Activated naive CD4-positive, alpha-beta T cell treated with anti-CD3 and anti-CD28 coated beads for 36 hours (primary cell): ENCODE results near the gene KIAA0753. TPM values are rescaled to one million over a fixed set of nuclear protein-coding genes. Genes with fewer than 3 reads are reported as not detected.

ENCODE experiments used
- CTCF ChIA-PET: fragments of 350-600 bp; sonication (Branson Sonifier 250); formaldehyde crosslinking; loops from one replicate; lab custom pipeline; 2021; ENCODE audit warnings: antibody characterized with exemption; lab: Charles Lee
- DNase-seq: peaks from one replicate; pipeline ENCODE4 v3.0.0-alpha.2; 2020
- H3K27ac Mint-ChIP-seq: one replicate; pipeline ENCODE4 v1.8.0; 2021; ENCODE audit warnings: mild to moderate bottlenecking, mixed read lengths
- H3K27me3 Mint-ChIP-seq: one replicate; pipeline ENCODE4 v1.8.0; 2021; ENCODE audit warnings: low read depth, mixed read lengths
- H3K36me3 Mint-ChIP-seq: one replicate; pipeline ENCODE4 v1.8.0; 2021; ENCODE audit warnings: low read depth, mixed read lengths
- H3K4me1 Mint-ChIP-seq: one replicate; pipeline ENCODE4 v1.8.0; 2021; ENCODE audit warnings: low read depth, mixed read lengths
- H3K4me3 Mint-ChIP-seq: one replicate; pipeline ENCODE4 v1.8.0; 2021; ENCODE audit warnings: mild to moderate bottlenecking, moderate library complexity, mixed read lengths
- H3K9me3 Mint-ChIP-seq: one replicate; pipeline ENCODE4 v1.8.0; 2021; ENCODE audit warnings: mixed read lengths
- intact Hi-C: fragments of 100-400 bp; cut with micrococcal nuclease; formaldehyde crosslinking; loops from one replicate; pipeline ENCODE4 v1.15.1; 2023
- total RNA-seq, 2 experiments: library from RNA; stranded (reverse); gene quantifications; one replicate each; pipeline ENCODE4 v1.2.3, GENCODE V29; 2021

Gene KIAA0753
- total RNA-seq = 1 to 10 TPM; 7.7 to 8.1 TPM

GRCh38 chr17:6640536-6641246 is at the start of gene KIAA0753, which contains the start of gene TXNDC17:
KIAA0753 (minus strand) TSS chr17:6640711; CDS start chr17:6635103, 5,608 bp downstream.
TXNDC17 (plus strand) TSS chr17:6641060; CDS start chr17:6641083, 23 bp downstream.
- Mint-ChIP-seq H3K4me1 (peaks cover 51% of the 10 kb centered on the region), H3K27me3 (no peaks in the 10 kb centered on the region), H3K9me3 (no peaks in the 10 kb centered on the region), H3K36me3 (peaks cover 18% of the 10 kb centered on the region), H3K27ac (peak within 1 kb of the TSS; percentile 97), H3K4me3 (peak within 1 kb of the TSS; percentile 81)
- intact Hi-C loops = loop anchor here (1.0 to 5.0 kb wide), 5 partner anchors 11 to 1154 kb away; partner anchors contain the start of genes C17orf100, DERL2, MED31 and MIS12
- peak; percentile 93 for DNase-seq
- CTCF ChIA-PET = no interaction called here

- Mint-ChIP-seq H3K4me1 (no peaks in the 10 kb centered on the region), H3K9me3 (no peaks in the 10 kb centered on the region), H3K27me3 (peaks cover 19% of the 10 kb centered on the region), H3K4me3 (no peak overlapping the region), H3K27ac (no peak overlapping the region), H3K36me3 (no peaks in the 10 kb centered on the region)
- intact Hi-C loops = no loop called here
- no peak for DNase-seq
- CTCF ChIA-PET = no interaction called here
These were observed 48.4 kb upstream of the KIAA0753 start for GRCh38 chr17:6688944-6689343.

- no peaks in the 10 kb centered on the region for H3K36me3 Mint-ChIP-seq
- H3K27ac Mint-ChIP-seq = no peak overlapping the region
- no peaks in the 10 kb centered on the region for H3K4me1 Mint-ChIP-seq
- DNase-seq = no peak
- CTCF ChIA-PET = interaction anchor here (0.7 kb wide), 1 partner anchor 708 kb away, joined by 3 read pairs; no protein-coding TSS in a partner anchor
- H3K9me3 Mint-ChIP-seq = no peaks in the 10 kb centered on the region
- H3K4me3 Mint-ChIP-seq = no peak overlapping the region
- intact Hi-C loops = no loop called here
- peaks cover 28% of the 10 kb centered on the region for H3K27me3 Mint-ChIP-seq
These were observed 45.5 kb upstream of the KIAA0753 start for GRCh38 chr17:6686026-6686425.

- H3K27me3 Mint-ChIP-seq = peaks cover 29% of the 10 kb centered on the region
- CTCF ChIA-PET = no interaction called here
- H3K4me1 Mint-ChIP-seq = no peaks in the 10 kb centered on the region
- no peak overlapping the region for H3K4me3 Mint-ChIP-seq
- H3K9me3 Mint-ChIP-seq = no peaks in the 10 kb centered on the region
- no peaks in the 10 kb centered on the region for H3K36me3 Mint-ChIP-seq
- intact Hi-C loops = no loop called here
- H3K27ac Mint-ChIP-seq = no peak overlapping the region
- no peak for DNase-seq
These were observed 44.6 kb upstream of the KIAA0753 start for GRCh38 chr17:6684881-6685767.

GRCh38 chr17:6684460-6684783 is 43.9 kb upstream of the KIAA0753 start:
- H3K27me3 Mint-ChIP-seq = peaks cover 28% of the 10 kb centered on the region
- no peaks in the 10 kb centered on the region for H3K36me3 Mint-ChIP-seq
- CTCF ChIA-PET = no interaction called here
- H3K4me1 Mint-ChIP-seq = no peaks in the 10 kb centered on the region
- no peaks in the 10 kb centered on the region for H3K9me3 Mint-ChIP-seq
- H3K27ac Mint-ChIP-seq = no peak overlapping the region
- no peak overlapping the region for H3K4me3 Mint-ChIP-seq
- DNase-seq = no peak
- intact Hi-C loops = no loop called here

GRCh38 chr17:6683730-6684459 is 43.4 kb upstream of the KIAA0753 start:
- peaks cover 28% of the 10 kb centered on the region for H3K27me3 Mint-ChIP-seq
- H3K36me3 Mint-ChIP-seq = no peaks in the 10 kb centered on the region
- H3K4me3 Mint-ChIP-seq = no peak overlapping the region
- H3K9me3 Mint-ChIP-seq = no peaks in the 10 kb centered on the region
- intact Hi-C loops = no loop called here
- H3K27ac Mint-ChIP-seq = no peak overlapping the region
- no peaks in the 10 kb centered on the region for H3K4me1 Mint-ChIP-seq
- CTCF ChIA-PET = no interaction called here
- DNase-seq = no peak

GRCh38 chr17:6683081-6683684 is 42.7 kb upstream of the KIAA0753 start:
- H3K4me1 Mint-ChIP-seq = no peaks in the 10 kb centered on the region
- no peaks in the 10 kb centered on the region for H3K36me3 Mint-ChIP-seq
- no peaks in the 10 kb centered on the region for H3K9me3 Mint-ChIP-seq
- no peak overlapping the region for H3K4me3 Mint-ChIP-seq
- intact Hi-C loops = no loop called here
- H3K27me3 Mint-ChIP-seq = peaks cover 34% of the 10 kb centered on the region
- DNase-seq = no peak
- CTCF ChIA-PET = no interaction called here
- H3K27ac Mint-ChIP-seq = no peak overlapping the region

GRCh38 chr17:6682339-6682738 is 41.8 kb upstream of the KIAA0753 start:
- CTCF ChIA-PET = no interaction called here
- H3K27ac Mint-ChIP-seq = no peak overlapping the region
- H3K36me3 Mint-ChIP-seq = no peaks in the 10 kb centered on the region
- DNase-seq = no peak
- H3K4me1 Mint-ChIP-seq = peaks cover 4% of the 10 kb centered on the region
- intact Hi-C loops = no loop called here
- no peak overlapping the region for H3K4me3 Mint-ChIP-seq
- H3K9me3 Mint-ChIP-seq = no peaks in the 10 kb centered on the region
- H3K27me3 Mint-ChIP-seq = peaks cover 34% of the 10 kb centered on the region

GRCh38 chr17:6681671-6682070 is 41.2 kb upstream of the KIAA0753 start:
- Mint-ChIP-seq H3K4me3 (no peak overlapping the region), H3K27me3 (peaks cover 34% of the 10 kb centered on the region), H3K27ac (no peak overlapping the region), H3K36me3 (no peaks in the 10 kb centered on the region), H3K9me3 (no peaks in the 10 kb centered on the region), H3K4me1 (peaks cover 4% of the 10 kb centered on the region)
- CTCF ChIA-PET = no interaction called here
- intact Hi-C loops = no loop called here
- DNase-seq = no peak

GRCh38 chr17:6681176-6681575 is 40.7 kb upstream of the KIAA0753 start:
- Mint-ChIP-seq H3K27ac (no peak overlapping the region), H3K4me3 (no peak overlapping the region), H3K27me3 (peaks cover 32% of the 10 kb centered on the region), H3K4me1 (peaks cover 4% of the 10 kb centered on the region), H3K9me3 (no peaks in the 10 kb centered on the region), H3K36me3 (no peaks in the 10 kb centered on the region)
- no peak for DNase-seq
- intact Hi-C loops = no loop called here
- CTCF ChIA-PET = no interaction called here

GRCh38 chr17:6679241-6679640 is 38.7 kb upstream of the KIAA0753 start:
- H3K4me3 Mint-ChIP-seq = no peak overlapping the region
- no peak for DNase-seq
- H3K4me1 Mint-ChIP-seq = peaks cover 4% of the 10 kb centered on the region
- CTCF ChIA-PET = no interaction called here
- H3K27ac Mint-ChIP-seq = no peak overlapping the region
- no peaks in the 10 kb centered on the region for H3K9me3 Mint-ChIP-seq
- H3K27me3 Mint-ChIP-seq = peaks cover 28% of the 10 kb centered on the region
- no peaks in the 10 kb centered on the region for H3K36me3 Mint-ChIP-seq
- intact Hi-C loops = no loop called here

GRCh38 chr17:6677946-6678345 is 37.4 kb upstream of the KIAA0753 start:
- CTCF ChIA-PET = no interaction called here
- peaks cover 4% of the 10 kb centered on the region for H3K4me1 Mint-ChIP-seq
- peaks cover 24% of the 10 kb centered on the region for H3K27me3 Mint-ChIP-seq
- H3K9me3 Mint-ChIP-seq = no peaks in the 10 kb centered on the region
- no peaks in the 10 kb centered on the region for H3K36me3 Mint-ChIP-seq
- intact Hi-C loops = no loop called here
- DNase-seq = no peak
- H3K27ac Mint-ChIP-seq = no peak overlapping the region
- no peak overlapping the region for H3K4me3 Mint-ChIP-seq
